GM12872 (cell line): ENCODE measurements around the gene PUS1.

Source experiments
- TF ChIP-seq, protein P1 (sequence below): IDR thresholded peaks from 3 replicates; pipeline ENCODE4 v1.5.1; 2011; ENCODE audit warnings: low read depth, mild to moderate bottlenecking, low read length, moderate library complexity; ENCODE audit not compliant: insufficient read depth

PUS1 gene

DNA sequence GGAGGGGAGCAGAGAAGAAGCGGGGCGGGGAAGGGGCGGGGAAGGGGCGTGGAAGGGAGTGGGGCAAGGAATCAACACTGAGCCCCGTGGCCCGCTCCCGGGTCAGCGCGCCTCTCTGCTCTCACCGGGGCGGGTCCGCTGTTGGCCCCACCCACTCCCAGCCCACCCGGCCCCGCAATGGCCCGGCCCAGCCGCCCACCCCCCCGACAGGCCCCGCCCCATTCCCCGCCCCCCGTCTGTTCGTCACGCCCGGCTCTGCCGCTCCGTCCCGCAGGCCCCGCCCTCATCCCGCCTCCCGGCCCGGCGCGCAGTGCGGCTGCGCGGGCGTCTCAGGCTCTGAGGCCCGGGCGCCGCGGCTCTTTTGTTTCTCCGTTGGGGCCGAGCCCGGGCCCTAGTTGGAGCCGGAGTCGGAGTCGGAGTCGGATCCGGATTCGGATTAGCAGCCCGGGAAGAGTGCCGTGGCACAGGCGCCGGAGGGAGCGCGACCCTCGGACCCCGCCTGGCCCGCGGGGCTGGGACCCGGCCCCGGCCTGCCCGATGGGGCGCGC, 34.7 kb upstream of the PUS1 start, which contains the start of gene ULK1:
ULK1 (plus strand) TSS at position 310 of the 548 bp plus-strand sequence. CDS start 380 bp downstream, outside the sequence.
- TF ChIP-seq, protein P1, sequence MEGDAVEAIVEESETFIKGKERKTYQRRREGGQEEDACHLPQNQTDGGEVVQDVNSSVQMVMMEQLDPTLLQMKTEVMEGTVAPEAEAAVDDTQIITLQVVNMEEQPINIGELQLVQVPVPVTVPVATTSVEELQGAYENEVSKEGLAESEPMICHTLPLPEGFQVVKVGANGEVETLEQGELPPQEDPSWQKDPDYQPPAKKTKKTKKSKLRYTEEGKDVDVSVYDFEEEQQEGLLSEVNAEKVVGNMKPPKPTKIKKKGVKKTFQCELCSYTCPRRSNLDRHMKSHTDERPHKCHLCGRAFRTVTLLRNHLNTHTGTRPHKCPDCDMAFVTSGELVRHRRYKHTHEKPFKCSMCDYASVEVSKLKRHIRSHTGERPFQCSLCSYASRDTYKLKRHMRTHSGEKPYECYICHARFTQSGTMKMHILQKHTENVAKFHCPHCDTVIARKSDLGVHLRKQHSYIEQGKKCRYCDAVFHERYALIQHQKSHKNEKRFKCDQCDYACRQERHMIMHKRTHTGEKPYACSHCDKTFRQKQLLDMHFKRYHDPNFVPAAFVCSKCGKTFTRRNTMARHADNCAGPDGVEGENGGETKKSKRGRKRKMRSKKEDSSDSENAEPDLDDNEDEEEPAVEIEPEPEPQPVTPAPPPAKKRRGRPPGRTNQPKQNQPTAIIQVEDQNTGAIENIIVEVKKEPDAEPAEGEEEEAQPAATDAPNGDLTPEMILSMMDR: no peak

DNA sequence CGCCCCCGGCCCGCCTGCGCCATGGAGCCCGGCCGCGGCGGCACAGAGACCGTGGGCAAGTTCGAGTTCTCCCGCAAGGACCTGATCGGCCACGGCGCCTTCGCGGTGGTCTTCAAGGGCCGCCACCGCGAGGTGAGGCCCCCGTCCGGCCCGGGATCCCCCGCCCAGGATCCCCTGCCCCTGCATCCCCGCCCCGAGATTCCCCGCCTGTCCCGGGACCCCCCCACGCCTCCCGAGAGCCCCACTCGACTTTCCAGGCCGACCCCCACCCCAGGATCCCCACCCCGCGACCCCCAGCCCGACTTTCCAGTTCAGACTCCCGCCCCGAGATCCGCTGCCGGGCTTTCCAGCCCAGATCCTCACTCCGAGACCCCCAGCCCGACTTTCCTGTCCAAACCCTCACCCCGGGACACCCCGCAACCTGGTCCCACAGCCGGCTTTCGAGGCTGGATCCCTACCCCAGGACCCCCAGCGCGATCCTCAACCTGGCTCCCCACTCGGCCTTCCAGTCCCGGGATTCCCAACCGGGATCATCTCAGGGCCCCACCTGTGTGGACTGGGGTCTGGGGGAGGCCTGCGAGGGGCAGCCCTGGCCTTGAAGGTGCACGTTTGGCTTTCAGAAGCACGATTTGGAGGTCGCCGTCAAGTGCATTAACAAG, 34.0 kb upstream of the PUS1 start:
- TF ChIP-seq, protein P1: no peak

DNA sequence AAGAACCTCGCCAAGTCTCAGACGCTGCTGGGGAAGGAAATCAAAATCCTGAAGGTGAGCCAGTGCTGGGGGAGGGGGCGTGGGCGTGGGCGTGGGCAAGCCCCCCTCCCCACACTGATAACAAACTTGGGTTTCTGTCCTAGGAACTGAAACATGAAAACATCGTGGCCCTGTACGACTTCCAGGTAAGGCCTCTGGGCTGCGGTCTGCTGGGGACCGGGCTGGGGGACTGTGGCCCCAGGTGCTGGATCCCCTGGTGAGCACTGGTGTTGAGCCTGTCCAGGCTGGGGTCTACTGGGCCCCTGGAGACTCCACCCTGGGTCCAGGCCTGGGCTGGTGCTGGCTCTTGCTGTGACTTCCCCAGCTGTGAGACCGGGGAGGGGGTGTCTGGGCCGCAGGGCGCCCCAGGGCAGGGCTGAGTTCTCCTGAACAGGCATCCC, 33.4 kb upstream of the PUS1 start:
- TF ChIP-seq, protein P1: no peak

DNA sequence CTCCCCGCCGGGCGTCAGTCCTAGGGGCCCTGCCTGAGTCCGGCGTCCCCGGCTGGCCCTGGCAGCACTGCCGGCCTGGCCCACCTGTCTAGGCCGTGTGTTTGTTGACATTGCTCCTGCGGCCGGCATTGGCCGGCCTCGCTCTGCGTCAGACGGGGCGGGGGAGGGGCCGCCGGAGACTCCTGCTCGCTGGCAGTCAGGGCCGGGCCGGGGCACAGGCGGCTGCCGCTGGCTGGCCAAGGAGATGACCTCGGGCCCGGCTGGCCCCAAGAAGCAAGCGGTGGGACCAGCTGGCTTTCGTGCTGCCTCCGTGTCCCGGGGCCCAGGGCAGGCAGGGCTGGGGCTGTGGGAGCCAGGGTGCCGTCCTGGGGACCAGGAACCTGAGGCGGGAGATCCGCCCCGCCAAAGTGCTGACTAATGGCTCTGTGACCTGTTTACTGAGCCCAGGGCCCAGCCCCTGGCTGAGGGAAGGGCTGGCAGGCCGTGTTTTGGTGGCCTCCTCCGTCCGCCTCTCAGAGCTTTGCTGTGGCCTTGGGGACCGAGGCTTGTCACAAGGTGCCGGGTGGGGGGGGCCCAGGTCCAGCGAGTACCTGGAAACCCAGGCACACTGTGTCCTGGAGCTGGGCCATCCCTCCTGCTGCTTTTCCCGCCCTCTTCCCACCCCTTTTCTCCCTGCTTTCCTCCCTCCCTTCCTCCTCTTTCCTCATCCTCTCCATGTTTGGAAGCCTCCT, 32.8 kb upstream of the PUS1 start:
- TF ChIP-seq, protein P1: no peak

DNA sequence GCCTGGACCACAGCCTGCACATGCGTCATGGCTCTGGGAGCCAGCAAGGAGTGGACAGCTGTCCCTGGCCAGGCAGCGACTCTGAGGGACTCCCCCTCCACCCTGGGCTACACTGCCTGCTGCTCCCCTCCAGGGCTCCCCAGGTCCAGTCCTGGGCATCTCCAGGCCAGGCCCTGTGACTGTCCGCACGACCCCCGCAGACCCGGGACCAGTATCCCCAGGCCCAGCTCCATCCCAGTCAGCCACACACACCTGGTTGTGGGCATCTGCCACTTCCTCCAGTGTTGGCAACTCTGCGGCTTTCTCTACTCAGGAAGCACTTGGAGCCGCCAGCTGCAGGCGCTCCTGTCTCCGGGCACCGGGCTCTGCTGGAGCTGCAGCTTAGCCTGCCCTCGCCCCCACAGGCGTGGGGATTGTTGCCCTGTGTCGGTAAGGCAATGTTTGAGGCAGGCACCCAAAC, 32.2 kb upstream of the PUS1 start:
- TF ChIP-seq, protein P1: no peak

DNA sequence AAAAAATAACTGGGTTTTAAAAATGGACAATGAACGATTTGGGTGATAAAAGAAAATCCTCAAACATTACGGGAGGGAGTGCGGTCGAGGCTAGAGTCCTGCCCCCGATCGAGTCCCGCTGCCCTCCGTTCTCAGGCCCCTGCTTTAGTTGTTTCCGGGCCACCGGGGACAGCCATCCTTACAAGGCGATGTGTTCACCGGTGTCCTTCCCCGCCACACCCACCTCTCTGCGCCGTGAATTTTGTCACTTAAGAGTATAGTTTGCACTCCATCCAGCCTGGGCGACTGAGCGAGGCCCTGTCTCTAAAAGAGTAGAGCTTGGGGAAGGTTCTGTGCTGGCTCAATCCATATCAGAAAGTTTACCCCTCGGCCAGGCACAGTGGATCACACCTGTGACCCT, 31.8 kb upstream of the PUS1 start:
- TF ChIP-seq, protein P1: no peak

DNA sequence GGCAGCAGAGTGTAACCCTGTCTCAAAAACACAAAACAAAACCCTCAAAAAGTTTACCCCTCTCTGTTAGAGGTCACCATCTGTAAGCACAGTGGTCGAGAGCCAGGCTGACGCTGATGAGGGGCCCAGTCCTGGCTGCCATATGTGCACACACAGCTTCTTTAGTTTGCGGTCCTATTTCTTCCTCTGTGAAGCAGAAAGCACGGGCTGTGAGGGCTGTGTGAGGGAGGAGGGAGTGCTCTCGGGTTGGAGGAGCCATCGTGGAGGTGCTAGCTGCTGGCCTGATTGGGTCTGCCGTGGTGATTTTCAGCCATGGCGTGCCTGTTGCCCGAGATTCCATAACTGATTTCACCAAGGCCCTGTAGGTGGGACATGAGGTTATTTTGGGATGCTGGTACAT, 31.2 kb upstream of the PUS1 start:
- TF ChIP-seq, protein P1: no peak
